ENCODE data around the gene ODF4.
"Not testable (repeated sequence)": the region's sequence is repeated elsewhere in the genome, so short reads cannot be mapped to it uniquely, and the experiment has no call there.

The ODF4 gene

GRCh38 chr17:8326511-8327302 is 12.9 kb upstream of the ODF4 start:
- DNase-seq (ENCODE audit: low read depth in 2 of 2, low spot score in 1 of 2), result no peak

- no peak for DNase-seq (ENCODE audit: low read depth in 2 of 2, low spot score in 1 of 2)
Measured at GRCh38 chr17:8327303-8327649, 12.4 kb upstream of the ODF4 start.

GRCh38 chr17:8332128-8332527 is 7.5 kb upstream of the ODF4 start:
- no peak for DNase-seq (ENCODE audit: low read depth in 2 of 2, low spot score in 1 of 2)

- no peak for DNase-seq (ENCODE audit: low read depth in 2 of 2, low spot score in 1 of 2)
Measured at GRCh38 chr17:8332688-8333087, 7.0 kb upstream of the ODF4 start.

- no peak for DNase-seq (ENCODE audit: low read depth in 2 of 2, low spot score in 1 of 2)
Measured at GRCh38 chr17:8333281-8333680, 6.4 kb upstream of the ODF4 start.

- no peak for DNase-seq (ENCODE audit: low read depth in 2 of 2, low spot score in 1 of 2)
Measured at GRCh38 chr17:8337802-8338752, 1.6 kb upstream of the ODF4 start.

GRCh38 chr17:8338753-8339140 is 893 bp upstream of the ODF4 start:
- DNase-seq (ENCODE audit: low read depth in 2 of 2, low spot score in 1 of 2), result no peak

- no peak for DNase-seq (ENCODE audit: low read depth in 2 of 2, low spot score in 1 of 2)
Measured at GRCh38 chr17:8341456-8341855, 1.8 kb downstream of the ODF4 start.

- DNase-seq (ENCODE audit: low read depth in 2 of 2, low spot score in 1 of 2), result no peak
Measured at GRCh38 chr17:8345052-8345690, 5.5 kb downstream of the ODF4 start.

GRCh38 chr17:8345951-8346665 is 6.5 kb downstream of the ODF4 start:
- no peak for DNase-seq (ENCODE audit: low read depth in 2 of 2, low spot score in 1 of 2)

GRCh38 chr17:8347001-8347400 is 7.4 kb downstream of the ODF4 start:
- DNase-seq (ENCODE audit: low read depth in 2 of 2, low spot score in 1 of 2), result not testable (repeated sequence)

- no peak for DNase-seq (ENCODE audit: low read depth in 2 of 2, low spot score in 1 of 2)
Measured at GRCh38 chr17:8350339-8350738, 10.7 kb downstream of the ODF4 start.

GRCh38 chr17:8353736-8354135 is 14.1 kb downstream of the ODF4 start:
- no peak for DNase-seq (ENCODE audit: low read depth in 2 of 2, low spot score in 1 of 2)

- no peak for DNase-seq (ENCODE audit: low read depth in 2 of 2, low spot score in 1 of 2)
Measured at GRCh38 chr17:8354236-8354635, 14.6 kb downstream of the ODF4 start.

GRCh38 chr17:8357910-8358309 is 18.3 kb downstream of the ODF4 start:
- no peak for DNase-seq (ENCODE audit: low read depth in 2 of 2, low spot score in 1 of 2)

- no peak for DNase-seq (ENCODE audit: low read depth in 2 of 2, low spot score in 1 of 2)
Measured at GRCh38 chr17:8359769-8360168, 20.1 kb downstream of the ODF4 start.

GRCh38 chr17:8360260-8360659 is 20.6 kb downstream of the ODF4 start:
- no peak for DNase-seq (ENCODE audit: low read depth in 2 of 2, low spot score in 1 of 2)

- DNase-seq (ENCODE audit: low read depth in 2 of 2, low spot score in 1 of 2), result no peak
Measured at GRCh38 chr17:8360751-8361150, 21.1 kb downstream of the ODF4 start.

GRCh38 chr17:8362651-8363332 is 23.2 kb downstream of the ODF4 start:
- no peak for DNase-seq (ENCODE audit: low read depth in 2 of 2, low spot score in 1 of 2)

- DNase-seq (ENCODE audit: low read depth in 2 of 2, low spot score in 1 of 2), result no peak
Measured at GRCh38 chr17:8365143-8365542, 25.5 kb downstream of the ODF4 start.

- DNase-seq (ENCODE audit: low read depth in 2 of 2, low spot score in 1 of 2), result no peak
Measured at GRCh38 chr17:8366231-8366630, 26.6 kb downstream of the ODF4 start.

Measured in stimulated activated CD8-positive, alpha-beta memory T cell treated with anti-CD3 and anti-CD28 coated beads, Interleukin-4, amount 100 ng/mL, for 4 hours (primary cell).